ENCODE measurements around the gene TVP23A.
"Not testable (repeated sequence)": the region's sequence is repeated elsewhere in the genome, so short reads cannot be mapped to it uniquely, and the experiment has no call there.

TVP23A gene

GRCh38 chr16:10791048-10791447 is 27.5 kb downstream of the TVP23A start:
- DNase-seq = no peak

DNA sequence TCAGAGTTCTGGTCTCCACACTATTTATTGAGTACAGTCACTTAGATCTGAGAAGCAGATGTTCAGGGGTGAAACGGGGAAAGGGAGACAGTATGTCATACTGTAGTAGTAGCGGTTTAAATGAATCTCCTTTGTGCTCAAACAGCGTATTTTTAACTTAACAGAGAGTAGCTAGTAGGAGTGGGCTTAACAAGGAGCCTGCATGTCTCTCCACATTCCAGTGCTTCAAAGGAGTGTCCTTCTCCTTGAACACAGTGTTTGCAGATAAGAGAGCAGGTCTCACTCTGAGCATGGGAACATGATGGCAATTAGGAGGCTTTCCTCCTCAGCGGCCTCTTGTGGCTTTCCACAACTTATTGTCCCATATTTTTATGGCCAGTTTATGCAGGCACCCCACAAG is 30.0 kb downstream of the TVP23A start:
- not testable (repeated sequence) for DNase-seq

DNA sequence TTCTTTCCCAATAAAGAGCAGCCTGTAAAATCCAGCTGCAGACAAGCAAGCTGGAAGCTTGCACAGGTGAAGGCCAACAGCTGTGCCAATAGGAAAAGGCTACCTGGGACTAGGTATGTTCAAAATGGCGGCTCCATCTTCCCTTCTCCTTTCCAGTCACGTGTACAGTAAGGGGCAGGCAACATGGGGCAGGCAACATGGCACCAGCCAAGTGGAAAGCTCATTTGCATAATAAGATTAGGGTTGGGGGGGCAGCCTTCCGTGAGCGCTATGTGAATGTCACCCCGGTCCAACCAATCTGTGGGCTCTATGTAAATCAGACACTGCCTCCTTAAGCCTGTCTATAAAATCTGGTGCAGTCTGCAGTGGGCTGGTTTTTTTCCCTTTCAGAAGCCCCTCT is 31.3 kb downstream of the TVP23A start:
- no peak for DNase-seq

- no peak for DNase-seq
Measured at GRCh38 chr16:10782628-10783027, 36.0 kb downstream of the TVP23A start.

DNA sequence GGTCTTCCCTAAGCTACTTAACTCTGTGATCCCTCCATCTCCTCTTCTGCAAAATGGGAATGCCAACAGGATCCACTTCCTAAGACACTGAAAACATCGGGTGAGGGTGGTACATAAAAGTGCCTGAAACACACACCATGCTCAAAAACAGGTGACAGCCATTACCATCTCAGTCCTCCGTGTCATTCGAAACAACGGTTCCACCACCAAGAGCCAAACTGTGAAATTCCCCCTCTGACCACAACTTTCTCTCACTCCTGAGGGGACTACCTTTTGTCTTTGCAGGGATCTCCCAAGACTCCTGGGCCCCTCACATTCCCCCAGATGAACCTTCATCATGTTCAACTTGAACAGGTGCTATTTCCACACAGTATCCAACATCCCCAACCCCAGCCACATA is 38.0 kb downstream of the TVP23A start:
- DNase-seq = no peak

- not testable (repeated sequence) for DNase-seq
Measured at GRCh38 chr16:10779908-10780307, 38.7 kb downstream of the TVP23A start.

DNA sequence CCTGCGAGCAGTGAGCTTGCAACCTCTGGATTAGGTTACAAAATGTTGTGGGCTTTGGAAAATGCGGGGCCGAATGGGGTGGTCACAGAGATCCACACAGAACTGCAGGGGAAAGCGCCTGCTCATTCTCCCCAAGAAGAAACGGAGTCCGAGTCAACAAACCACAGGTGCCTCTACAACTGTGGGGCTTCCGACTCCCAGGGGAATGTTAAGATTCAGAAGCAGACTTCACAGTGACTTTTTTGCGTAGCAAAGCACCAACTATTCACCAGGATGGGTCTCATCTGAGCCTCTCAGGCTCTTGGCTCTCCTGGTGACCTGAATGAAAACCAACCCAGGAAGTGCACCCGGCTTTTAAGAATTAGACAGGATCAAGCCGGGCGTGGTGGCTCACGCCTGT is 41.2 kb downstream of the TVP23A start:
- no peak for DNase-seq

GRCh38 chr16:10776923-10777322 is 41.7 kb downstream of the TVP23A start:
- DNase-seq = not testable (repeated sequence)

- DNase-seq = peak; percentile 39
Measured at GRCh38 chr16:10776280-10776679, 42.3 kb downstream of the TVP23A start.

GRCh38 chr16:10770907-10771306 is 47.7 kb downstream of the TVP23A start:
- no peak for DNase-seq

DNA sequence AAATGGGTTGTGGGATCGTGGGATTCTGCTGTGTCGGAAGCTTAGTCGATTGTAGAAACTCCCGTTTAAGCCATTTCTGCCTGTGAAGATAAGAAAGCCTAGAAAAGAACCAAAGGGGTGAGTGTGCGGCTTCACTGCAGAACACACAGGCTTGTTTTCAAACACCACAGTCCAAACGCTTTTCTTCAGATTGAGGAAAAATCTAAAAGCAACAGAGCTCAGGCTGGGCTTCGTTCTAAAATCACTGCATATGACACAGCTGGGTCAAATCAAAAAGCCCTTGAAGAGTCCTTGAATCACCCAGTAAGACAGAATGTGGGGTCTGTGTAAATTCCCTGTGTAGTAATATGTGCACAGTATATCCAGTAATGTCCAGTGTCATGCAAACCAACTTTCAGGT is 49.2 kb downstream of the TVP23A start:
- no peak for DNase-seq

- DNase-seq = no peak
Measured at GRCh38 chr16:10767127-10767526, 51.5 kb downstream of the TVP23A start.

DNA sequence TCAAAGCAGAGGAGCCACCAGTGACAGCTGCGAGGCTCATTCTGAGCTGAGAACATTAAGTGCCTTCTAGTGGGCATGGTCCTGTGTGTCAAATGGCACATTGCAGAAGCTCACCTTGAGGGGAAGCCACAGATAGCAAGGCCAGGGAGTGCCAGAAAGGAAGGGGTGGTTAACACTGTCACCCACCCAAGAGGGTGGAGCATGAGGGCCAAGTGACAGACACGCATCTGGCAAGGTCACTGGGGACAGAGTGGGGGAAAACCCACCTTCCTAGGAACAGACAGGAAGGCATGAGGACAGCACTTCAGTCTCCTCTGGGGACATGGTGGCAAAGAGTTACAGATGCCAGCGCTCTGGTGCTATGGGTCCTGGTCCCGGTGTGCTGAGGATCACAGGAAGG is 52.8 kb downstream of the TVP23A start:
- DNase-seq = peak; percentile 26

- no peak for DNase-seq
Measured at GRCh38 chr16:10763456-10763855, 55.1 kb downstream of the TVP23A start.

GRCh38 chr16:10762336-10763016 is 56.1 kb downstream of the TVP23A start:
- DNase-seq = no peak

- DNase-seq = no peak
Measured at GRCh38 chr16:10761373-10761772, 57.2 kb downstream of the TVP23A start.

DNA sequence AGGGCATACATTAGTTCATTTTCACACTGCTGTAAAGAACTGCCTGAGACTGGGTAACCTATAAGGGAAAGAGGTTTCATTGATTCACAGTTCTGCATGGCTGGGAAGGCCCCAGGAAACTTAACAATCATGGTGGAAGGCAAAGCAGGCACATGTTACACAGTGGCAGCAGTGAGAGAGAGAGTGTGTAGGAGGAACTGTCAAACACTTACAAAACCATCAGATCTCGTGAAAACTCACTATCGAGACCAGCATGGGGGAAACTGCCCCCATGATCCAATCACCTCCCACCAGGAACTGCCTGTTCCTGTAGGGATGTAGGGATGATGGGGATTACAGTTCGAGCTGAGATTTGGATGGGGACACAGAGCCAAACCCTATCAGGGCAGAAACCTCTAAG is 57.7 kb downstream of the TVP23A start:
- no peak for DNase-seq

GRCh38 chr16:10756574-10756973 is 62.0 kb downstream of the TVP23A start:
- no peak for DNase-seq

- peak; percentile 39 for DNase-seq
Measured at GRCh38 chr16:10754941-10755340, 63.7 kb downstream of the TVP23A start.

DNA sequence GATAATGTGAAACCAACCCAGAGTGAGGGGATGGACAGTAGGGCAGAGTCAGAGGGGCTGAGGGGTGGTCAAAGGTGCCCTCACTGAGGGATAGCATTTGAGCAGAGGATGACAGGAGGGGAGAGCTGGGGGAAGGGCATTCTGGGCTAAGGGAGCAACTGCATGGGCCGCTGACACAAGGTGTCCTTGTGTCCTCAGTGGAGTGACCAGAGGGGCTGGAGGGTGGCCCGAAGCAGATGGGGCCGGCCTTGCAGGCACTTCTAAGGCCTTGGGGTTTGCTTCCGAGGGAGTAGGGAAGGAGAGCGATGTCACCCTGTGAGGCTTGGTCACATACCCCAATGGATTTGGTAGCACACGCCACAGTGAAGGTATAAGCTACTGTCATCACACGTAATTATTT is 64.9 kb downstream of the TVP23A start:
- no peak for DNase-seq

- no peak for DNase-seq
Measured at GRCh38 chr16:10752843-10753523, 65.6 kb downstream of the TVP23A start.

GRCh38 chr16:10751291-10751697 is 67.3 kb downstream of the TVP23A start:
- peak; percentile 72 for DNase-seq

DNA sequence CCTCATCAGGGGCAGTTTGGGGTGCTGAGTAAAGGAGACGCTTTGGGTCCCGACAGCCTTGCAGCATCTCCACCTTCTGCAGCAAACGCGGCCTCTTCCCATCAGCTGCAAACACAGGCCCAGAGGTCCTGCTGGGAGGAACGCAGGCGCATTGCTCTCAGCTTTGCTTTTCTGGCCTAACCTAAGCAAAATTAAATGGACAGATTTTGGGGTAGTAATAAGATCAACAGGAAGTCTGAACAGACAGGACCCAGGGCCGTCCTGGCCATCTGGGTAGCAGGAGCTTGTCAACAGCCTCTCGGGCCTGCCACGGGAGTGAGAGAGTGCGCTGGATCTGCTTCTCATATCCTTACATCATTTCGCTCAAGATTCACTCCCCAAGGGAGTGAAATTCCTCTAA is 67.8 kb downstream of the TVP23A start:
- DNase-seq = no peak

GRCh38 chr16:10745841-10746240 is 72.8 kb downstream of the TVP23A start:
- no peak for DNase-seq

Measured in activated CD4-positive, alpha-beta T cell treated with anti-CD3 and anti-CD28 coated beads, Interleukin-2, Interleukin-6, amounts not matched to agents 100 ng/mL and 50 ng/mL, durations not matched to agents 16 hours and 8 hours (primary cell).